Natural killer cell (primary cell): ENCODE results near the gene MPLKIP. TPM values are rescaled to one million over a fixed set of nuclear protein-coding genes. Genes with fewer than 3 reads are reported as not detected.

Source experiments
- ATAC-seq, 3 donors: fragments of 150-1000 bp in 2 of 3; fragments of 200-7000 bp in 1 of 3; cut with Tn5 transposase; 1 replicate in 1 of 3; 2 replicates in 2 of 3; pipeline ENCODE4 v1.10.0; 2021; ENCODE audit warnings: mild to moderate bottlenecking in 2 of 3, moderate library complexity in 2 of 3
- DNase-seq, 2 donors: peaks; one replicate each; pipeline versions ENCODE4 v3.0.0 to v3.0.0-alpha.2; 2013 to 2021; ENCODE audit warnings: mixed read lengths in 1 of 2
- H3K27ac ChIP-seq: one replicate; pipeline ENCODE4 v1.5.1; 2013; ENCODE audit warnings: mild to moderate bottlenecking, low read length
- H3K27me3 ChIP-seq: one replicate; pipeline ENCODE4 v1.6.1; 2013; ENCODE audit warnings: low read length; ENCODE audit not compliant: control insufficient read depth, insufficient read depth
- H3K36me3 ChIP-seq: one replicate; pipeline ENCODE4 v1.6.1; 2013; ENCODE audit warnings: low read length; ENCODE audit not compliant: control insufficient read depth, insufficient read depth
- H3K4me1 ChIP-seq: one replicate; pipeline ENCODE4 v1.6.1; 2013; ENCODE audit warnings: low read length; ENCODE audit not compliant: control insufficient read depth, insufficient read depth
- H3K4me3 ChIP-seq: one replicate; pipeline ENCODE4 v1.5.1; 2013; ENCODE audit warnings: low read length
- H3K9me3 ChIP-seq: one replicate; pipeline ENCODE4 v1.6.1; 2013; ENCODE audit warnings: low read length; ENCODE audit not compliant: control insufficient read depth, insufficient read depth
- H3K27ac Mint-ChIP-seq, 2 donors: one replicate each; pipeline ENCODE4 v1.8.0; 2022; ENCODE audit warnings: mild to moderate bottlenecking in 2 of 2, mixed read lengths in 2 of 2, moderate library complexity in 1 of 2
- H3K27me3 Mint-ChIP-seq, 2 donors: one replicate each; pipeline ENCODE4 v1.8.0; 2022; ENCODE audit warnings: low read depth in 2 of 2, mixed read lengths in 2 of 2
- H3K36me3 Mint-ChIP-seq: one replicate; pipeline ENCODE4 v1.8.0; 2022; ENCODE audit warnings: mixed read lengths
- H3K4me1 Mint-ChIP-seq, 2 donors: one replicate each; pipeline ENCODE4 v1.8.0; 2022; ENCODE audit warnings: mixed read lengths in 2 of 2
- H3K4me3 Mint-ChIP-seq: one replicate; pipeline ENCODE4 v1.8.0; 2022; ENCODE audit warnings: mild to moderate bottlenecking, moderate library complexity, mixed read lengths
- H3K9me3 Mint-ChIP-seq, 2 donors: one replicate each; pipeline ENCODE4 v1.8.0; 2022; ENCODE audit warnings: mixed read lengths in 2 of 2
- CTCF ChIP-seq: fragments of 200-600 bp; IDR thresholded peaks from one replicate; pipeline ENCODE4 v1.8.0; 2022; ENCODE audit warnings: antibody characterized with exemption
- WGBS: methylation state at CpG from one replicate; pipeline ENCODE4 v1.1.7; 2013; ENCODE audit warnings: missing lambda C conversion rate; ENCODE audit not compliant: insufficient coverage; 5-methylcytosine and 5-hydroxymethylcytosine counted together
- intact Hi-C: fragments of 100-400 bp; cut with micrococcal nuclease; formaldehyde crosslinking; loops from one replicate; pipeline ENCODE4 v1.14.2; 2022
- total RNA-seq, 4 donors: library from RNA; stranded (reverse); fragments of 120-200 nt in 1 of 4; gene quantifications; one replicate each; pipeline versions ENCODE4 v1.2.3 to v1.2.4, GENCODE V29; 2013 to 2022

The MPLKIP gene
- total RNA-seq: 10 to 100 TPM; 16.0 to 26.9 (median 17.1) TPM
- total RNA-seq (2013): 15.7 TPM

- intact Hi-C loops: loop anchor here (1.0 kb wide), 3 partner anchors 185 to 401 kb away; no protein-coding TSS in a partner anchor
Observed at GRCh38 chr7:40134428-40135316, at the start of gene MPLKIP, which contains the start of gene SUGCT. Gene MPLKIP (minus strand): TSS chr7:40134622. CDS start chr7:40134567, 55 bp downstream. Gene SUGCT (plus strand): TSS chr7:40135005.

GRCh38 chr7:40182452-40182851, 48.0 kb upstream of the MPLKIP start:
- Mint-ChIP-seq H3K4me3 (no peak overlapping the region), H3K36me3 (no peaks in the 10 kb centered on the region), H3K9me3 (no peaks in the 10 kb centered on the region), H3K27ac (no peak overlapping the region), H3K4me1 (no peaks in the 10 kb centered on the region), H3K27me3 (peaks cover 0 to 5% of the 10 kb centered on the region in 2 donors)
- H3K27me3 ChIP-seq: no peaks in the 10 kb centered on the region
- no peaks in the 10 kb centered on the region for H3K9me3 ChIP-seq
- intact Hi-C loops: no loop called here
- no peaks in the 10 kb centered on the region for H3K36me3 ChIP-seq
- no peak for ATAC-seq
- H3K27ac ChIP-seq: no peak overlapping the region
- no peak overlapping the region for H3K4me3 ChIP-seq
- WGBS: 91% methylated on average over 2 of the region's 4 CpGs
- no peak for TF ChIP-seq CTCF
- DNase-seq: no peak
- no peaks in the 10 kb centered on the region for H3K4me1 ChIP-seq

More at GRCh38 chr7:40134428-40135316, at the start of gene MPLKIP, which contains the start of gene SUGCT:
- Histone ChIP-seq H3K9me3 (no peaks in the 10 kb centered on the region), H3K27me3 (peaks cover 5% of the 10 kb centered on the region), H3K4me1 (peaks cover 6% of the 10 kb centered on the region), H3K27ac (peak within 1 kb of the TSS; percentile 86), H3K4me3 (peak within 1 kb of the TSS; percentile 96), H3K36me3 (no peaks in the 10 kb centered on the region)
- Mint-ChIP-seq H3K36me3 (no peaks in the 10 kb centered on the region), H3K27me3 (peaks cover 13 to 15% of the 10 kb centered on the region in 2 donors), H3K4me3 (peak within 1 kb of the TSS; percentile 93), H3K9me3 (no peaks in the 10 kb centered on the region), H3K4me1 (peaks cover 22 to 24% of the 10 kb centered on the region in 2 donors), H3K27ac (peak within 1 kb of the TSS; percentile 90)
- DNase-seq (peak; percentile 87 to 94), ATAC-seq (peak; percentile 90 to 96 (median 90))
- TF ChIP-seq CTCF: peak; percentile 94
- under 1% methylated on average over 75 of the region's 75 CpGs for WGBS

- H3K36me3 Mint-ChIP-seq: no peaks in the 10 kb centered on the region
Observed at GRCh38 chr7:40177071-40177470, 42.6 kb upstream of the MPLKIP start.

More at GRCh38 chr7:40177071-40177470, 42.6 kb upstream of the MPLKIP start:
- Mint-ChIP-seq H3K9me3 (no peaks in the 10 kb centered on the region), H3K27ac (no peak overlapping the region), H3K4me1 (no peaks in the 10 kb centered on the region), H3K27me3 (peaks cover 5 to 7% of the 10 kb centered on the region in 2 donors), H3K4me3 (no peak overlapping the region)
- Histone ChIP-seq H3K4me1 (no peaks in the 10 kb centered on the region), H3K27ac (no peak overlapping the region), H3K9me3 (no peaks in the 10 kb centered on the region), H3K36me3 (no peaks in the 10 kb centered on the region), H3K4me3 (no peak overlapping the region), H3K27me3 (no peaks in the 10 kb centered on the region)
- DNase-seq (no peak), ATAC-seq (no peak)
- intact Hi-C loops: no loop called here
- no peak for TF ChIP-seq CTCF
- WGBS: 37% methylated on average over 1 of the region's 5 CpGs
